Thoracic aorta (tissue), 2 donors: ENCODE data around the gene CNDP1. TPM values are rescaled to one million over a fixed set of nuclear protein-coding genes. Genes with fewer than 3 reads are reported as not detected.

Experiments
- ATAC-seq: fragments of 150-250 bp; one replicate; pipeline ENCODE4 v1.8.0; 2017; ENCODE audit warnings: low read depth; ENCODE audit not compliant: insufficient number of reproducible peaks, low FRiP score
- DNase-seq: peaks from one replicate; pipeline ENCODE4 v3.0.0-alpha.2; 2020; ENCODE audit warnings: low spot score
- H3K27ac ChIP-seq, 2 donors: fragments of 200-600 bp; sonication (generic); 1 replicate in 1 of 2; 2 replicates in 1 of 2; pipeline ENCODE4 v1.5.1; 2016; ENCODE audit warnings: mild to moderate bottlenecking in 2 of 2, moderate library complexity in 2 of 2
- H3K27me3 ChIP-seq: fragments of 200-600 bp; sonication (generic); replicated peaks from 2 replicates; pipeline ENCODE4 v1.6.0; 2016; ENCODE audit warnings: mild to moderate bottlenecking; ENCODE audit not compliant: insufficient read depth
- H3K36me3 ChIP-seq: fragments of 200-600 bp; sonication (generic); one replicate; pipeline ENCODE4 v1.5.1; 2016
- H3K4me1 ChIP-seq, 2 donors: fragments of 200-600 bp; sonication (generic); 1 replicate in 1 of 2; 2 replicates in 1 of 2; pipeline versions ENCODE4 v1.5.1 to v1.6.0; 2016; ENCODE audit warnings: low read depth in 2 of 2, mild to moderate bottlenecking in 1 of 2; ENCODE audit not compliant: control insufficient read depth in 1 of 2
- H3K4me3 ChIP-seq: fragments of 200-600 bp; sonication (generic); 2 replicates; pipeline ENCODE4 v1.5.1; 2016; ENCODE audit warnings: mild to moderate bottlenecking
- H3K9me3 ChIP-seq: fragments of 200-600 bp; sonication (generic); 2 replicates; pipeline ENCODE4 v1.5.1; 2016
- total RNA-seq, 2 donors: library from RNA; depleted of rRNA; stranded (reverse); fragments of >200 nt; gene quantifications; one replicate each; pipeline versions ENCODE4 v1.1.0 to v1.2.3, GENCODE V29; 2016
- TF ChIP-seq, protein P1 (sequence below): fragments of 200-600 bp; sonication (generic); IDR thresholded peaks from one replicate; pipeline ENCODE4 v1.5.1; 2019; ENCODE audit warnings: antibody characterized with exemption

CNDP1 gene
- total RNA-seq, 2 donors from 2014 or later: not detected

DNA sequence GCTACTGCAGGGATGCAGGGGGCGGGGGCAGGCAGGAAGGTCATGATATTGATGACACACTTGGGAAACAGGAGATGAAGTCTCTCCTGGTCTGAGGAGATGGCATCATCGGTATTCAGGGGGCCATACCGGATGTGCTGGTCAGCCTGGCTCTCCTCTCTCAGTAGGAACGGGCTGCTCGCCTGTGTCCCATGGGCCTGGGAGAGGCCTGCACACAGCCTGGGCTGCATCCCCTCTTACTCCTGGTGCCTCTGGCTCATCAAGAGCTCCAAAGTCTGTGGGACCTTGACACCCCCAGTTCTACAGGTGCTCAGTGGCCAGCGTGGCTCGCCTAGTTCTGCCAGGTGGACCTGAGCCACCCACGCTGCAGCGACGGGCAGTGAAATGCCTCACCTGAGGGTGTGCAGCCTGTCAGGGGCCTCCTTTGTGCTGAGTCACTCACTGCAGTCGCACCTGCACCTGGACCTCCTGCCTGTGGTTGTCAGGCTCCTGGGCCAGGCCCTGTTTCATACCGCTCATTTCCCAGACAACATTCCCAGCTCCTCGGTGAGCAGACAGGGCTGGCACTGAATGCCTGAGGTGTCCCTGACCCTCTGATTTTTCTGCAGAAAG is 18.6 kb upstream of the CNDP1 start:
- no peak for ATAC-seq
- H3K36me3 ChIP-seq: peaks cover 62% of the 10 kb centered on the region

DNA sequence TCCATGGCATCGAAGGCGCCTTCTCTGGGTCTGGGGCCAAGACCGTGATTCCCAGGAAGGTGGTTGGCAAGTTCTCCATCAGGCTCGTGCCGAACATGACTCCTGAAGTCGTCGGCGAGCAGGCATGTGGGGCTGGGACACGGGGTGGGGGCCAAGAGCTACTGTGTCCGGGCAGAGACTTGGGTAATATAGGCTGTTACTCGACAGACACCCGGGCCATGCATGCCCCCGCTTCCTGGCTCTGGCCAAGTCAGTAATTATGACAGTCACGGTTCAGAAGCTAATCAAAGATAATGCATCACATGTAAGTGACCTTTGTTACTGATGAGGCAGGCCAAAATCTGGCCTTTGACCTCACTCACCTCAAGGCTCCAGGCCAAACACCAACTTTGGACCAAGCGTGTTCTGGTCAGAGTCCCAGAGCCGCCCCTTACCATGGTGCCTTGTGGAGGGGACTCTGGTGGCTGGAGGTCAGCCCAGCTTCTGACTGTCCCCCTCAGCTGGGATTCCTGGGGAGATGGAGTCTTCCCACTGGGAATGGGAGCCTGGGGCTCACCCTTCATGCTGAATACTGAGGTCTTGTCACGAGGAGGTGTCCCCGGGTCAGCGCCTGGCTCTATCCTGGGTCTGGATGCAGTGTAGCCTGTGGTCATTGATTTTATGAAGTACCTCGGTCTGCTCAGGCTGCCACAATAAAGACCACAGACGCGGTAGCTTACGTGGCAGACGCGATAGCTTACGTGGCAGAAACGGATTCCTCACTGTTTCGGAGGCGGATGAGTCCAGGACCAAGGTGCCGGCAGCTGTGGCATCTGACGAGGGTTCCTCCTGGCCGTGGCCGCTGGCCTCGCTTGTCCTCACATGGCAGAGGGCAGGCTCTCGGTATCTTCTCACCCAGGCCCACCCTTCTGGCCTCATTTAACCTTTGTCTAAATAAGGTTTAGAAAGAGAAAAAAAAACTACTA is 17.7 kb upstream of the CNDP1 start:
- peaks cover 56% of the 10 kb centered on the region for H3K36me3 ChIP-seq
- H3K27ac ChIP-seq: no peak overlapping the region
- ATAC-seq (no peak), DNase-seq (no peak)
- no peaks in the 10 kb centered on the region for H3K9me3 ChIP-seq
- H3K27me3 ChIP-seq: no peaks in the 10 kb centered on the region
- no peaks in the 10 kb centered on the region for H3K4me1 ChIP-seq
- TF ChIP-seq, protein P1, sequence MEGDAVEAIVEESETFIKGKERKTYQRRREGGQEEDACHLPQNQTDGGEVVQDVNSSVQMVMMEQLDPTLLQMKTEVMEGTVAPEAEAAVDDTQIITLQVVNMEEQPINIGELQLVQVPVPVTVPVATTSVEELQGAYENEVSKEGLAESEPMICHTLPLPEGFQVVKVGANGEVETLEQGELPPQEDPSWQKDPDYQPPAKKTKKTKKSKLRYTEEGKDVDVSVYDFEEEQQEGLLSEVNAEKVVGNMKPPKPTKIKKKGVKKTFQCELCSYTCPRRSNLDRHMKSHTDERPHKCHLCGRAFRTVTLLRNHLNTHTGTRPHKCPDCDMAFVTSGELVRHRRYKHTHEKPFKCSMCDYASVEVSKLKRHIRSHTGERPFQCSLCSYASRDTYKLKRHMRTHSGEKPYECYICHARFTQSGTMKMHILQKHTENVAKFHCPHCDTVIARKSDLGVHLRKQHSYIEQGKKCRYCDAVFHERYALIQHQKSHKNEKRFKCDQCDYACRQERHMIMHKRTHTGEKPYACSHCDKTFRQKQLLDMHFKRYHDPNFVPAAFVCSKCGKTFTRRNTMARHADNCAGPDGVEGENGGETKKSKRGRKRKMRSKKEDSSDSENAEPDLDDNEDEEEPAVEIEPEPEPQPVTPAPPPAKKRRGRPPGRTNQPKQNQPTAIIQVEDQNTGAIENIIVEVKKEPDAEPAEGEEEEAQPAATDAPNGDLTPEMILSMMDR: no peak
- H3K4me3 ChIP-seq: no peak overlapping the region

More for the DNA sequence above, 18.6 kb upstream of the CNDP1 start:
- Histone ChIP-seq H3K9me3 (no peaks in the 10 kb centered on the region), H3K27ac (no peak overlapping the region), H3K27me3 (no peaks in the 10 kb centered on the region), H3K4me1 (no peaks in the 10 kb centered on the region), H3K4me3 (no peak overlapping the region)
- TF ChIP-seq, protein P1: no peak
- DNase-seq: no peak

DNA sequence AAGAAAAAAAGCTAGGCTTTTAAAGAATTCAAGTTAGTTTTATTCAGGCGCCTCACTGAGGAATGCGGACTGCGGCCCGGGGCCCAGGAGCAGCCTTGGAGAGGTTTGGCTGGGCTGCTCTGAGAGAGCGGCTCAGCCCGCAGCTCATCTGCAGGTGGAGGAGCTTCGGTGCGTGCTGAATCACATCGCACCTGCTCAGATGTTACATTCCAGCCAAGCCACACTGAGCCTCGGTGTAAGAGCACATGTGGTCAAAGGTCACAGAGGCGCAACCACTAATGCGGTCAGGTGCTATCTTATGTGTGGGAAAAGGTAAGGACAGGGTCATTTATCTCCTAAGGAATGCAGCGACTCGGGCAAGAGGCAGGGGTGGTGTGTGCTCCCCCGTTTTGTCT is 17.1 kb upstream of the CNDP1 start:
- no peaks in the 10 kb centered on the region for H3K9me3 ChIP-seq
- no peak overlapping the region for H3K27ac ChIP-seq
- ATAC-seq (no peak), DNase-seq (no peak)
- H3K27me3 ChIP-seq: no peaks in the 10 kb centered on the region
- no peak overlapping the region for H3K4me3 ChIP-seq
- TF ChIP-seq, protein P1: no peak
- H3K4me1 ChIP-seq: no peaks in the 10 kb centered on the region
- peaks cover 53% of the 10 kb centered on the region for H3K36me3 ChIP-seq

DNA sequence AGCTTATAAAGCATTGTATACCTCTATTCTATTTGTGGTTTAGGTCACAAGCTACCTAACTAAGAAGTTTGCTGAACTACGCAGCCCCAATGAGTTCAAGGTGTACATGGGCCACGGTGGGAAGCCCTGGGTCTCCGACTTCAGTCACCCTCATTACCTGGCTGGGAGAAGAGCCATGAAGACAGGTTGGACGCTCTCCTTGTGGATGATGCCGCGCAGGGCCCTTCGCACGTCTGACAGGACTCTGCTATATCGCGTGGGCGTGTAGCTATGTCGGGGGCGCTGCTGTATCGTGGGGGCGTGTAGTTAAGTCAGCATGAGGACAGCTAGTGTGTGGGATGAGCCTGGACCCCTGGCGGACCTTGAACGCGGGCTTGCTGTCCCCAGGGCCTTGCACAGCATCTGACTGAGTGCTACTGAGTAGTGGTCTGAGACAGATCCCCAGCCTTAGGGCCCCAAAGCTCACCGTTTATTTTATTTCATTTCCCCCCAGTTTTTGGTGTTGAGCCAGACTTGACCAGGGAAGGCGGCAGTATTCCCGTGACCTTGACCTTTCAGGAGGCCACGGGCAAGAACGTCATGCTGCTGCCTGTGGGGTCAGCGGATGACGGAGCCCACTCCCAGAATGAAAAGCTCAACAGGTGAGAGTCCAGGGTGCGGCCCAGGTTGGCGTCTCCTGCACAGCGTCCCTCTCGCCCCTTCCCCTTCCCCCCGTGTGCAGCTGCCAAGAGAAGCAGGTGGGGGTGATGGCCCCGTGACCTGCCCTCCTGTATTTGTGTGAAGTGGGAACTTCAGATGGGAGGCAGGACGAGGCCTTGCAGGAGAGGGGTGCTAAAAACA is 15.6 kb upstream of the CNDP1 start:
- TF ChIP-seq, protein P1: no peak
- Histone ChIP-seq H3K4me3 (no peak overlapping the region), H3K27ac (no peak overlapping the region), H3K4me1 (no peaks in the 10 kb centered on the region), H3K27me3 (no peaks in the 10 kb centered on the region), H3K9me3 (no peaks in the 10 kb centered on the region), H3K36me3 (peaks cover 45% of the 10 kb centered on the region)
- DNase-seq (no peak), ATAC-seq (no peak)
